NOMO-1 treated with dmso at 0.1 percent for 144 hours (cell line): ENCODE results near the gene TRAPPC12.
"Not testable (repeated sequence)": the region's sequence is repeated elsewhere in the genome, so short reads cannot be mapped to it uniquely, and the experiment has no call there.

Experiments used
- DNase-seq: peaks from one replicate; lab custom pipeline; 2025; ENCODE audit not compliant: unreplicated experiment; lab: John Stamatoyannopoulos, UW

The TRAPPC12 gene

DNA sequence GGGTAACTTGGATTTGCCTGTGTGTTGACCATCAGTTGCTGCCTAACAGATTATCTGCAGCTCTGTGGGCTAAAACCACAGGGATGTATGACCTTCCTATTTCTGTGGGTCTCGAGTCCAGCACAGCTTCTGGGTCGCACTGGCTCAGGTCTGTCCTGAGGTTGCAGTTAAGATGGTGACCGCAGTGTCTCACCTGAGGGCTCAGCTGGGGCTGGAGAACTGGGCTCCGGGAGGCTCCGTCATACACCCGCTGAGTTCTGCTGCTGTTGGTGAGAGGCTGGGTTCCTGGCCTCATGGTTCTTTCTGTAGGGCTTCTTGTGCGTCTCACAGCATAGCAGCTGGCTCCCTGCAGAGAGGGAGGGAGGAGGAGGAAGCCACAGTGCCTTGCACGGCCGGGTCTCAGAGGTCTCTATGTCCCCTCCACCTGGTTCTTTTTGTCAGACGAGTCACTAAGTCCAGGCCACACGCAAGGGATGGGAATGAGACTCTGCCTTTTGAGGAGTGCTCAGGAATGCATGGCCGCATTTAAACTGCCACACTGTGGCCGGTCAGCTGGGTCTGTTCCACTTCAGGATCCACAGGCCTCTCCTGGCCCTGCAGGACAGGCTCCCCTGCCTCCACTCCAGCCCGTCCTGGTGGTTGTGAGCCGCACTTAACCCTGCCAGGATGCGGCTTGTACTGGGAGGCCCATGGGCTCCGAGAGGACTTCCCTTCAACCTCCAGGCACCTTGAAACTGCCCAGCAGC lies 72.6 kb downstream of the TRAPPC12 start:
- no peak for DNase-seq

DNA sequence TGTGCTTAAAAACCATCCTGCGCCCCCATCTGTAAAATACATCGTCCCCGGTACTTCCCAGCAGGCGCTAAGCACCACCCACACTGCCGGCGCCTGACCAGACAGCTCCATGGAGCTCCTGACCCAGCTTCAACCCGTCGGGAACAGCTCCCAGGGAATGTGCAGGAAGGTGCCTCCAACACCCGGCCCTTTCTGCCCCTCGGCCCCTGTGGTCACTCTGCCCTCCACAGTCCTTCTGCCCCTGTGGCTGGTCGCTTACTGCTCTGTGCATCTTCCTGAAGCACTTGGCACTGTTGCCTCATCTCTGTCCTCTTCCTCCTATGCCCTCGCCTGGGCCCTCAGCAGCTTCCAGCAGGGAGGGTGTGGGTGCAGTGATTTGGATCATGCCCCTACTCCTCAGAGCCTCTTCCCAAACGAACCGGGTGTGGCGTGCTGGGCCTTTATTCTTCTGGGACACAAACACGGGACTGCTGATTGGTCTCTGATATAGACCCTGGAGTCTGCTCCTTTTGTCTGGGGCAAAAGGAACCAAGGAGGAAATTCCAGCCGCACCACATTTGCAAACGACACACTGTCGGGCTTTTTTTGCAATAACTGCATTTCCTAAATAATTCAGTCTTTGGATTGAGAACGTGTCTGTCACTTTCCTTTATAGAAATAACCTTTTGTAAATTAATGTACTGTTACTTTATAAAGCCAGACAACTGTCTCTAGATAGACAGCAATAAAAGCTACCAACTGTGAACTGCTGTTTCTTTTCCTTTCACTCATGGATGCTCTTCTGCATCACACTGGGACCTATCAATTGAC lies 73.9 kb downstream of the TRAPPC12 start:
- DNase-seq: no peak

GRCh38 chr2:3454005-3454404 lies 74.5 kb downstream of the TRAPPC12 start:
- not testable (repeated sequence) for DNase-seq

- no peak for DNase-seq
Measured at GRCh38 chr2:3454802-3455201, 75.3 kb downstream of the TRAPPC12 start.

DNA sequence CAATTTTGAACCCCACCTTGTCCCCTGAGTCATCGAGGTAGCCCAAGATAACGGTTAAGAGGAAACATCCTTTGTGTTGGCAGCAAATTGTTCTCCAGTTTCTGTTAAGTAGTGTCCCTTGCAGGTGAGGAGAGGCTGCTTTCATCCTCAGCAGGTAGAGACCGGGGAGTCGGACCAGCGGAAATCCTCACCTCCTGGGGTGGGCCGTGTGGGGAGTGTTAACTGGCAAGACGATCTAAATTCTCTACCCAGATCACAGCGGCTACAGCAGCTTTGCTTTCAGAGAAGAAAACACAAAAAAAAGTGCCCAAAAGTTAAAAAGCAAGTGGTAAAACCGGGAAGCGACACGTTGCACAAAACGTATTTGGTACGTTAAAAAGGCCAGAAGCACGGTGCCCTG lies 76.6 kb downstream of the TRAPPC12 start:
- DNase-seq: no peak

DNA sequence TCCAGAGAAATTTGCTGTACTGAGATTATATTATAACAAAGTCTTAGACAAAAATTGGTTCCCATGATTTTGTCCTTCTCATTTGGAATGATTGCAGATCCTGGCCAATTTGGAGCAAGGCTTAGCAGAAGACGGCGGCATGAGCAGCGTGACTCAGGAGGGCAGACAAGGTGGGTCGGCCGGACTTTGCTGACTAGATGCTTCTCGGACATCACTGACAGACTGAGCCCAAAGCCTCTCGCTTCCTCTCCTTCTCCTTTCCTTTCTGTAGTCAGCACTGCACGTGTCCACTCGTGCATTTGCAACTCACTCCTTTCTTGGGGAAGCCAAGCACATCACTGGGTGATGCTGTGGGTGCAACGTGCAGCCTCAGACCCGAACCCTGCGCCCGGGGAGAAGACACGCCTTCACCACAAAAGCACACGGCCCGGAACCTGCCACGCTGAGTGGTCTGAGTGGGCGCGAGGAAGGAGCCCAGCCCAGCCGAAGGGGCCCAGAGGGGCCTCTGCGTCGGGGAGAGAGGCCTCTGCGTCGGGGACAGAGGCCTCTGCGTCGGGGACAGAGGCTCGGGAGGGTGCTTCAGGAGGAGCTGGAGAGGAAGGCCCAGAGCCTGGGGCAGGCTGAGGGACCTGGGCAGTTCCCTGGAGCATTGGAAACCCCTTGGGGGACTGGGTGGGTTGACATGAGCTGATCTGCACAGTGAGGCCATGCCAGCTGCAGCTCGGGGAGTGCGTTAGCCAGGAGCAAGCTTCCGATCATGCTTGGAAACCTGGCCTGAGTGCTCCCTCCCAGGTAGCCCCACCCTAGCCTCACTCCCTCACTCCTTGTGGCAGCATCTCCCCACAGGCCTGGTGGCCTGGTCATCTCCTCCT lies 78.3 kb downstream of the TRAPPC12 start:
- no peak for DNase-seq

- DNase-seq: no peak
Measured at GRCh38 chr2:3458396-3459184, 79.1 kb downstream of the TRAPPC12 start.

DNA sequence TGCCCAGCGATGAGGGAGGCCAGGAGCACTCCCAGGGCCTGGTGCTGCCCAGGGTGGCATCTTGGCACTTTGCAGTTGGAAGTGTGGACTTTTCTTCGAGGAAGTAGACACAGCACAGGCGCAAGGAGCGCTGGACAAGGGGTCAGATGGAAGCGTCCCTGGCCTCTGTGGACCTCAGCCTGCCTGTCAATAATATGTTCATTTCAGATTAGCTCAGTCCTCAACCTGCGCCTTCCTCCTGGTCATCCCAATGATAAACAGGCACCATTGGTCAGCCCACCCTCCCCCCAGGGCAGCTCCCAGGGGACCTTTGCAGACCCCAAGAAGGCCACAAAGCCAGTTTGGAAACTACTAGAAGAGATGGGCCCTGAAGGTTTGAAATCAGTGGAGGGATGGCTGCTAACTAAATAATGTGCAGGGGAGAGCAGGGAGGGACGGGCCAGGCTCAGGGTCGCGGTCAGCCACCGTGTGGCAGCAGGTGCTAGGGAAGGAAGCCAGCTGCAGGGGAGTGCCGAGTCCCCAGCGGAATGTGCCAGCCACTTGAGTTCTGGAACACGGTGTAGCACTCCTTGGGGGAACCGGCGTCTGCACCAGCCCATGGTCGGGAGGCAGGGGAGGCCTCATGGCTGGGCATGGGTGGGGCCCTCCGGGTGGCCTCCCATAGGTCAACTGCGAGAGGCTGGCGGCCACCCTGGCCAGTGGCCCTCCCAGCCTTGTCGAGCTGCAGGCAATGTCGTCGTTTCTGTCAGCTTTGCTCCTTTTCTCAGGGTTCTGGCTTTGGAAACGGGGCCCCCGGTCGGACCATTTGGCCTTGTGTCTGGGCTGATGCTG lies 79.9 kb downstream of the TRAPPC12 start:
- DNase-seq: no peak

DNA sequence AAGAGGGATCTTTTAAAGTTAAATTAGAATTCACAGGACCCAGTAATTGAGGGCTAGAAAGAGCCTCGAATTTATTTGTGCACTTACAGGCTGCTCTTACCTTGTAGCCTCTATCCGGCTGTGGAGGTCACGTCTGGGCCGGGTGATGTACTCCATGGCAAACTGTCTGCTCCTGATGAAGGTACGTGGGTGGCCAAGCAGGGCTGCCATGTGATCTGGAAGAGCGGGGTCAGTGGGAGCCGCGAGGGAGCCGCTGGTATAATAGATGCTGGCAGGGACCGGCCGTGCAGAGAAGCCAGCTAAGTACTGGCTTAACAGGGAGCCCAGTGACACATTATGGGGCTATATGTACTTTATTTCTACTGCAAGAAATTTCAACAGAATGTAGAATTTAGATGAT lies 80.7 kb downstream of the TRAPPC12 start:
- no peak for DNase-seq

DNA sequence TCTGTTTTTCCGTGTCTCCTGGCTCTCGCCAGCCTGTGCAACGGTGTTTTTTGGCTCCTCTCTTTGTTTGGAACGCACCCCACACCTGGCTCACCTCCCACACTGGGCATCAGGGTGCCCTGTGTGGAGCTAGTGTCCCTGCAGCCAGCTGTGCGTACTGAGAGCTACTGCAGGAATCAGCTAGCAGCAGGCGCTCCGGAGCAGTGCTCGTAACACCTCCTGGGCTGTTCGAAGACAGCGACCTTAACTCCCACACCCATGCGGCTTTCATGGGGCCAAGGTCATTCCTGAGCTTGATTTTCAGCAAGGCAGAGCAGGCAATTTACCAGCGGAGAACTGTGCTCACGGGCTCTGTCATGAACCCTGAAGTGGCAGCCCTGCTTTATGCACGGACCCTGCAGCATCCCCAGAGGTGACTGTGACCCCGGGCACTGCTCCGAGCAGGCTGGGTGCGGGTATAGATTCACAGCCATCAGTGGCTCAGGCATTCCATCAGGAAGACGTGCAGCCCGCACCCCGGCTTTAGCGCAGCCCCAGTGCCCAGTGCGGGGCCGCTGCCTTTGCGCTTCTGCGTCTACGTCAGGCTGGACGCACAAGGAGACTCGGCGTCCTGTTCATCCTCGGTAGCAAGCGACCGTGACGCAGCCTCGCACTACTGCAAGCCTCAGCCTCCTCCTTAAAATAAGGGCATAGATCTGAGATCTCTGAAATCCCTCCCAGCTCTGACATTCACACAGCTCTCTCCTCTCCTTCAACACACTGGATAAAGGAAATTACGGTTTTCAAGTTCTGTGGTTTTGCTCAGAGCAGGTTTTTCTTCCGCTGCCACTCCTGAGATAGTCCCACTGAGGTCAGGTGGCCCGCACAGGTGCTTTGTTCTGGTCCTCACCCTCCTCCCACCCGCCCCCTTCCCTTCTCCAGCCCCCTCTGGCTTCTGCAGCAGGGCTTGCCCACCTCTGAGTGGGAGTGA lies 81.6 kb downstream of the TRAPPC12 start:
- DNase-seq: no peak

DNA sequence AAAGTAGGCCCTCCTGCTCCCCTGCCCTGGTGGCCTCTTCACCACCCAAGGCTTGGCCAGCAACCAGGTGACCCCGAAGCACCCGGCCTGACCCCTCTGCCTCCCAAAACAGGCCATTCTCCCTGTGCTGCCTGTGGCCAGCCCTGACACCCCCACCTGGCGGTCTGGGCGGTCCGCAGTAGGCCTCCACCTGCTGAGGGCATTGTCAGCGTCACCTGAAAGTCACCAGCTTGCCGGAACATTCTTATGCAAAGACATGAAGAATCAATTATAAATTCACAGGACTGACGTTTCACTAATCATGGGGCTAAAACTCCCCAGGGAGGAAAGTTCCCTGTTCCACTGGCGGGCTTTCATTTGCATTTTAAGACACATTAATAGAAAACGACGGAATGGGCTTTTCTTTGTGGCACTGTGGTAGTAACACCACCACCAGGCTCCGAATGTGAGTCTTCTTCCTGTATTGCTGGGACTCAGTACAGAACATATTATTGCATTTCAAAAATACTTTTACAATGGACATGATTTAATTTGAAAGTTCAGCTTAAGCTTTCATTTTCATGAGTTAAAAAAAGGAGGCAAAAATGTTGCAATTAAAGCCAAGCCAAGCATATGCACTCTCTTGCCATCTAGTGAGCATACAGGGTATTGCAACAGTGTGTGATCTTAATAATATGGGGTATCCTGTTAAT lies 82.5 kb downstream of the TRAPPC12 start:
- DNase-seq: peak; percentile 20

DNA sequence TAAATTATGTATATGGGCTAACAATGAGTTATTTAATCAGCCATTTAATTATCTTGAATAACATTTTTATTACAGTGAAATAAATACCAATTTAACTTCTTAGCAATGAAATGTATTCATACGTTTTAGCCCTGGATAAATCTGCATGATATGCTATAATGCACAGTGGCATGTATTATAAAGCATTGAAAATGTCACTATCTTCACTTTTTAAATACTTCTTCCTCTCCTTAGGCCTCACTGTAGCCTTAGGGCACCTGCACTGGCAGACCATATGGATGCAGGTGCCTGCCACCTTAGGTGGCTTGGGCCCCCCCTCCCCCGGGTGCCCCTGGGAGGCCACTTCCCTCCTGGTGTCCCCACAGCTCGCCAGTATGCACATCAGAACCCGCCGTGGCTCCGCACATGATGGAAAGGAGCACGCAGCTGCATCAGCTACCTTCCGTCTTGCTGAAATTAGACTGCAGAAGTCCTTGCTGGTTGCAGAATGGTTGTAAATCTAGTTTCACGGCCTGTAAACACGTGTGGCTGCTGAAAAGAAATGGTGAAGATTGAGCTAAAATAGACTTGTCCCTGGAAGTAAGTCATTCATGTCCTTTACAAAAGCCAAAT lies 83.1 kb downstream of the TRAPPC12 start:
- DNase-seq: no peak

GRCh38 chr2:3463186-3463835 lies 83.8 kb downstream of the TRAPPC12 start:
- no peak for DNase-seq

DNA sequence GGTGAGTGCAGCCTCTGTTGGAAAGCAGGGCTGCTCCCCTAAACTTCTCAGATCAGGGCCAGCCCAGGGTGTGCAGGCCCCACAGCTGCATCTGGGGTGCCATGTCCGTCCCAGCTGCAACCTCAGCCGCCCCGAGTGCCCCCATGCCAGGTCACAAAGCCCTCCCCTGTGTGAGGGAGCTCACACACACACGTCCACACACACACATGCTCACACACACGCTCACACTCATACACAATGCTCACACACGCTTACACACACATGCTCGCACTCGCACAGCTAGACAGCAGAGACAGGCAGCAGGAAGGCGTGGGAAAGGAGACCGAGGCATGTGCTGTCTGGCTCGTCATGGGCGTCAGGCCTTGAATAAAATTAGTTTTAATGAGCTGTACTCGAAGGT lies 84.5 kb downstream of the TRAPPC12 start:
- no peak for DNase-seq

DNA sequence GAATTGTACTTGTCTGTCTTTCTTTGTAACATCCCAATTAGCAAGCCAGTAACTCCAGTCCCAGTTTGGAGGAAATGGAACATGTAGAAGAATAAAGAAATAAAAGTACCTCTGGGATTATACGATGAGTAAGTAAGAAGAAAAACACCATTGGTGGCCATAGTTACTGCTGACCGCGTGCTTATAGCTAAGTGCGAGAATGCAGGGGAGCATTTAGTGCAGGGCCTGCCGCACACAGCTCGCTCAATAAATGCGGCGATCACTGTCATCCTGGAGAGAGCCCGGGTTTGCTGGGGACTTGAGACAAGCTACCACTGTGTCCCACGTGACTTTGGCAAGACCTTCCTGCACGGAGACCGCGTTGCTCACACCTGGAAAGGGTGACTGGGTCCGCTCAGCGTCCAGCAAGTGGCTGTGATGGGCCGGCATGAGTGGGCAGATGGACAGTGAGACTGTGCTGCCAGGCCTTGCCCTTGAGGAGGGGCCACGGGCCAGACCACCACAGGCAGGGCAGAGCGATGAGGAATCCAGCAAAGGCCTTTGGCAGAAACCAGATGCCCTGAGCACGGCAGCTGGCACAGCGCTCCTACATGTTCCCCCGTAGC lies 85.0 kb downstream of the TRAPPC12 start:
- DNase-seq: no peak

DNA sequence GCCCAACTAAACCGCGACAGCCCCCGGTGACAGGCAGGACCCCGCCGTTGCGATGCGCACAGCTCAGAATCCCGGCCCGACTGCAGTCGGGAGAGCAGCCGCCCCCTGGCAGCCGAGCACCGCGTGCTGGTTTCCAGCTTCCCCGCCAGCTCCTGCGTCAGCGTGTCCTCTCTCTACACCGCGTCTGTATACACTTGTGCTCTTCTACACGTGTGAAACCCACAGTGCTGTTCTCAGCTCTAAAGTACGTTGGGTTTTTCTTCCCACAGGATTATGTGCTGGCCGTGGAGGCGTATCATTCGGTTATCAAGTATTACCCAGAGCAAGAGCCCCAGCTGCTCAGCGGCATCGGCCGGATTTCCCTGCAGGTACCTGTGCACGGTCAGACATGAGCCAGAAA lies 85.8 kb downstream of the TRAPPC12 start:
- no peak for DNase-seq
